Fibroblast of lung (primary cell): Measurements from ENCODE around the gene TPRG1L. TPM values are rescaled to one million over a fixed set of nuclear protein-coding genes. Genes with fewer than 3 reads are reported as not detected.

ENCODE experiments used
- DNase-seq, 2 donors: peaks; one replicate each; pipeline versions ENCODE4 v3.0.0 to v3.0.0-alpha.2; 2010; ENCODE audit warnings: low read depth in 2 of 2
- H2AFZ ChIP-seq: 2 replicates; pipeline ENCODE4 v1.5.1; 2012; ENCODE audit warnings: low read length, control low read depth, inconsistent platforms
- H3K27ac ChIP-seq: 2 replicates; pipeline ENCODE4 v1.5.1; 2011; ENCODE audit warnings: low read length, control low read depth; ENCODE audit not compliant: insufficient read depth
- H3K27me3 ChIP-seq: 2 replicates; pipeline ENCODE4 v1.5.1; 2011; ENCODE audit warnings: mild to moderate bottlenecking, low read length; ENCODE audit not compliant: control insufficient read depth, insufficient read depth
- H3K36me3 ChIP-seq: 2 replicates; pipeline ENCODE4 v1.5.1; 2011; ENCODE audit warnings: low read length; ENCODE audit not compliant: control insufficient read depth, insufficient read depth
- H3K4me1 ChIP-seq: 2 replicates; pipeline ENCODE4 v1.5.1; 2011; ENCODE audit warnings: low read length; ENCODE audit not compliant: control insufficient read depth, insufficient read depth; ENCODE audit errors: extremely low read depth
- H3K4me2 ChIP-seq: 2 replicates; pipeline ENCODE4 v1.5.1; 2011; ENCODE audit warnings: low read length, control low read depth; ENCODE audit not compliant: insufficient read depth; ENCODE audit errors: extremely low read depth
- H3K4me3 ChIP-seq, 4 experiments: fragments of 200-600 bp in 1 of 4; sonication (generic) in 1 of 4; replicated peaks in 1 of 4; 2 replicates each; pipeline ENCODE4 v1.5.1; 2011 to 2016; ENCODE audit warnings: low read length in 4 of 4, low read depth in 3 of 4, mild to moderate bottlenecking in 3 of 4, control low read depth in 2 of 4, inconsistent platforms in 1 of 4, mixed read lengths in 1 of 4; ENCODE audit not compliant: insufficient read depth in 1 of 4; ENCODE audit errors: control extremely low read depth in 1 of 4
- H3K79me2 ChIP-seq: 2 replicates; pipeline ENCODE4 v1.5.1; 2012; ENCODE audit warnings: mild to moderate bottlenecking, low read length, inconsistent platforms; ENCODE audit not compliant: control insufficient read depth, insufficient read depth
- H3K9ac ChIP-seq: 2 replicates; pipeline ENCODE4 v1.5.1; 2011; ENCODE audit warnings: mild to moderate bottlenecking, low read length, control low read depth; ENCODE audit not compliant: insufficient read depth
- H3K9me3 ChIP-seq: 2 replicates; pipeline ENCODE4 v1.5.1; 2012; ENCODE audit warnings: low read depth, low read length; ENCODE audit not compliant: control insufficient read depth, insufficient read depth
- H4K20me1 ChIP-seq: 2 replicates; pipeline ENCODE4 v1.5.1; 2011; ENCODE audit warnings: low read length; ENCODE audit not compliant: control insufficient read depth, insufficient read depth; ENCODE audit errors: extremely low read depth
- CTCF ChIP-seq, 2 donors: IDR thresholded peaks in 1 of 2; conservative IDR thresholded peaks in 1 of 2; 1 replicate in 1 of 2; 2 replicates in 1 of 2; pipeline ENCODE4 v1.5.1; 2011 to 2012; ENCODE audit warnings: low read length in 2 of 2, control low read depth in 1 of 2, inconsistent platforms in 1 of 2, low read depth in 1 of 2, mild to moderate bottlenecking in 1 of 2
- EZH2 ChIP-seq: IDR thresholded peaks from 2 replicates; pipeline ENCODE4 v1.5.1; 2012; ENCODE audit warnings: low read length, control low read depth, mild to moderate bottlenecking; ENCODE audit errors: missing control alignments
- polyA plus RNA-seq, 2 donors: library from polyadenylated mRNA; depleted of rRNA in 1 of 2; stranded (reverse) in 1 of 2; unstranded in 1 of 2; fragments of >200 nt; gene quantifications; 2 replicates each; pipeline ENCODE4 v1.2.1, GENCODE V29; 2011 to 2012; ENCODE audit warnings: missing spikeins in 1 of 2
- total RNA-seq: library from RNA; depleted of rRNA; stranded (reverse); fragments of >200 nt; gene quantifications from 2 replicates; pipeline ENCODE4 v1.2.1, GENCODE V29; 2014

Gene TPRG1L
- total and polyA plus RNA-seq, 2 donors (not counting 1 experiment from before 2014, with no cell fraction given): 22.3 to 56.7 TPM

GRCh38 chr1:3593745-3594144 lies 31.1 kb upstream of the TPRG1L start:
- no peaks in the 10 kb centered on the region for H3K4me1 ChIP-seq
- H3K36me3 ChIP-seq: no peaks in the 10 kb centered on the region
- H3K27me3 ChIP-seq: no peaks in the 10 kb centered on the region
- no peaks in the 10 kb centered on the region for H3K9me3 ChIP-seq
- H3K27ac ChIP-seq: no peak overlapping the region
- no peak for TF ChIP-seq EZH2
- no peak for TF ChIP-seq CTCF (conservative IDR thresholded peaks at IDR 0.05 in 1 of 2, IDR thresholded peaks at IDR 0.05 in 1 of 2; ENCODE audit: low read depth in 1 of 2, low read length in 2 of 2)
- H4K20me1 ChIP-seq: no peaks in the 10 kb centered on the region
- H2AFZ ChIP-seq: no peak overlapping the region
- H3K4me3 ChIP-seq: no peak overlapping the region
- no peak for DNase-seq
- no peak overlapping the region for H3K9ac ChIP-seq
- H3K4me2 ChIP-seq: no peak overlapping the region
- no peaks in the 10 kb centered on the region for H3K79me2 ChIP-seq

- Histone ChIP-seq H4K20me1 (no peaks in the 10 kb centered on the region), H3K79me2 (no peaks in the 10 kb centered on the region), H3K27ac (no peak overlapping the region), H3K4me1 (no peaks in the 10 kb centered on the region), H2AFZ (no peak overlapping the region), H3K36me3 (no peaks in the 10 kb centered on the region), H3K27me3 (no peaks in the 10 kb centered on the region), H3K4me2 (no peak overlapping the region), H3K9ac (no peak overlapping the region), H3K9me3 (no peaks in the 10 kb centered on the region), H3K4me3 (no peak overlapping the region)
- TF ChIP-seq CTCF (conservative IDR thresholded peaks at IDR 0.05 in 1 of 2, IDR thresholded peaks at IDR 0.05 in 1 of 2; ENCODE audit: low read depth in 1 of 2, low read length in 2 of 2): no peak
- no peak for TF ChIP-seq EZH2
- no peak for DNase-seq
Measured at GRCh38 chr1:3594706-3595377, 30.0 kb upstream of the TPRG1L start.

GRCh38 chr1:3595949-3596348 lies 28.9 kb upstream of the TPRG1L start:
- no peaks in the 10 kb centered on the region for H3K27me3 ChIP-seq

More at GRCh38 chr1:3595949-3596348, 28.9 kb upstream of the TPRG1L start:
- no peaks in the 10 kb centered on the region for H3K9me3 ChIP-seq
- no peak for DNase-seq
- H3K4me1 ChIP-seq: no peaks in the 10 kb centered on the region
- no peak overlapping the region for H2AFZ ChIP-seq
- H3K4me3 ChIP-seq: no peak overlapping the region
- no peaks in the 10 kb centered on the region for H3K79me2 ChIP-seq
- no peak overlapping the region for H3K9ac ChIP-seq
- no peak overlapping the region for H3K4me2 ChIP-seq
- no peaks in the 10 kb centered on the region for H4K20me1 ChIP-seq
- H3K36me3 ChIP-seq: no peaks in the 10 kb centered on the region
- H3K27ac ChIP-seq: no peak overlapping the region
- no peak for TF ChIP-seq EZH2
